HepG2 (cell line): ENCODE measurements around the gene ASNS. TPM values are rescaled to one million over a fixed set of nuclear protein-coding genes. Genes with fewer than 3 reads are reported as not detected.

ENCODE experiments used
- EP300 ChIP-seq, 3 experiments: sonication (generic) in 1 of 3; formaldehyde crosslinking in 1 of 3; IDR thresholded peaks; 2 replicates each; pipeline versions ENCODE4 v1.5.1 to v1.6.1; 2011 to 2020; ENCODE audit warnings: low read depth in 2 of 3, low read length in 2 of 3, borderline replicate concordance in 1 of 3, improper control_type of control experiment in 1 of 3, mild to moderate bottlenecking in 1 of 3, missing genetic modification reagents in 1 of 3, moderate library complexity in 1 of 3
- KDM6A ChIP-seq: IDR thresholded peaks from 2 replicates; pipeline ENCODE4 v1.6.1; 2016; ENCODE audit warnings: low read depth
- MED1 ChIP-seq: sonication (generic); formaldehyde crosslinking; IDR thresholded peaks from 2 replicates; pipeline ENCODE4 v1.4.0; 2020; ENCODE audit warnings: missing genetic modification reagents
- MEIS1 ChIP-seq: sonication (generic); formaldehyde crosslinking; IDR thresholded peaks from 2 replicates; pipeline ENCODE4 v1.9.0; 2021; ENCODE audit warnings: mild to moderate bottlenecking, missing genetic modification reagents, moderate library complexity, borderline replicate concordance
- SMYD3 ChIP-seq: sonication (generic); formaldehyde crosslinking; IDR thresholded peaks from 2 replicates; pipeline ENCODE4 v1.8.1; 2023; ENCODE audit warnings: mild to moderate bottlenecking, missing genetic modification reagents
- ZFP82 ChIP-seq: sonication (generic); formaldehyde crosslinking; IDR thresholded peaks from 2 replicates; pipeline ENCODE4 v1.5.1; 2020; ENCODE audit warnings: mild to moderate bottlenecking, missing genetic modification reagents, borderline replicate concordance
- ZNF180 ChIP-seq: sonication (generic); formaldehyde crosslinking; IDR thresholded peaks from 2 replicates; pipeline ENCODE4 v1.4.0; 2020; ENCODE audit warnings: low read depth, missing genetic modification reagents, borderline replicate concordance
- ZNF343 ChIP-seq: sonication (generic); formaldehyde crosslinking; IDR thresholded peaks from 2 replicates; pipeline ENCODE4 v1.4.0; 2020; ENCODE audit warnings: mild to moderate bottlenecking, missing genetic modification reagents
- ZNF460 ChIP-seq: sonication (generic); formaldehyde crosslinking; IDR thresholded peaks from 2 replicates; pipeline ENCODE4 v1.5.1; 2020; ENCODE audit warnings: missing genetic modification reagents, mild to moderate bottlenecking, borderline replicate concordance
- ZNF543 ChIP-seq: sonication (generic); formaldehyde crosslinking; IDR thresholded peaks from 2 replicates; pipeline ENCODE4 v1.4.0; 2020; ENCODE audit warnings: mild to moderate bottlenecking, missing genetic modification reagents
- ZNF775 ChIP-seq: sonication (generic); formaldehyde crosslinking; IDR thresholded peaks from 2 replicates; pipeline ENCODE4 v1.4.0; 2020; ENCODE audit warnings: missing genetic modification reagents, mild to moderate bottlenecking, moderate library complexity, borderline replicate concordance
- ZNF788 ChIP-seq: sonication (generic); formaldehyde crosslinking; IDR thresholded peaks from 2 replicates; pipeline ENCODE4 v1.5.0; 2020; ENCODE audit warnings: mild to moderate bottlenecking, missing genetic modification reagents, borderline replicate concordance
- polyA plus RNA-seq, 8 experiments: library from polyadenylated mRNA; depleted of rRNA in 3 of 8; stranded (reverse) in 7 of 8; unstranded in 1 of 8; fragments of >200 nt; fragmentation: Illumina TruSeq in 4 of 8; extraction: Trizol in 4 of 8; gene quantifications; 2 replicates each; pipeline versions ENCODE4 v1.2.1 to v1.2.3, GENCODE V29; 2011 to 2016; ENCODE audit warnings: low read depth in 4 of 8, missing spikeins in 1 of 8, mixed read lengths in 1 of 8; ENCODE audit not compliant: insufficient read depth in 1 of 8
- total RNA-seq, 5 experiments: library from RNA; depleted of rRNA; stranded (reverse); fragments of >200 nt; fragmentation: Illumina TruSeq; extraction: Trizol; gene quantifications; 2 replicates each; pipeline ENCODE4 v1.2.3, GENCODE V29; 2016; ENCODE audit warnings: low read depth in 1 of 5
- TF ChIP-seq, protein P1 (sequence below): sonication (generic); formaldehyde crosslinking; IDR thresholded peaks from 2 replicates; pipeline ENCODE4 v1.4.0; 2020; ENCODE audit warnings: missing genetic modification reagents
- TF ChIP-seq, protein P2 (sequence below): IDR thresholded peaks from 2 replicates; pipeline ENCODE4 v1.6.1; 2016; ENCODE audit warnings: low read depth, borderline replicate concordance
- TF ChIP-seq, protein P3 (sequence below): fragments of 450-650 bp; IDR thresholded peaks from 2 replicates; pipeline ENCODE4 v1.6.1; 2017; ENCODE audit warnings: mild to moderate bottlenecking
- TF ChIP-seq, protein P4 (sequence below): sonication (generic); formaldehyde crosslinking; IDR thresholded peaks from 2 replicates; pipeline ENCODE4 v1.5.0; 2020; ENCODE audit warnings: missing genetic modification reagents
- TF ChIP-seq, protein P5 (sequence below): sonication (generic); formaldehyde crosslinking; IDR thresholded peaks from 2 replicates; pipeline ENCODE4 v1.8.1; 2023; ENCODE audit warnings: mild to moderate bottlenecking, missing genetic modification reagents

Gene ASNS
- total and polyA plus RNA-seq, 2 of the 13 experiments (the other 11 are each of a cell fraction or from before 2014, with no cell fraction given): 55.0 to 75.1 TPM

DNA sequence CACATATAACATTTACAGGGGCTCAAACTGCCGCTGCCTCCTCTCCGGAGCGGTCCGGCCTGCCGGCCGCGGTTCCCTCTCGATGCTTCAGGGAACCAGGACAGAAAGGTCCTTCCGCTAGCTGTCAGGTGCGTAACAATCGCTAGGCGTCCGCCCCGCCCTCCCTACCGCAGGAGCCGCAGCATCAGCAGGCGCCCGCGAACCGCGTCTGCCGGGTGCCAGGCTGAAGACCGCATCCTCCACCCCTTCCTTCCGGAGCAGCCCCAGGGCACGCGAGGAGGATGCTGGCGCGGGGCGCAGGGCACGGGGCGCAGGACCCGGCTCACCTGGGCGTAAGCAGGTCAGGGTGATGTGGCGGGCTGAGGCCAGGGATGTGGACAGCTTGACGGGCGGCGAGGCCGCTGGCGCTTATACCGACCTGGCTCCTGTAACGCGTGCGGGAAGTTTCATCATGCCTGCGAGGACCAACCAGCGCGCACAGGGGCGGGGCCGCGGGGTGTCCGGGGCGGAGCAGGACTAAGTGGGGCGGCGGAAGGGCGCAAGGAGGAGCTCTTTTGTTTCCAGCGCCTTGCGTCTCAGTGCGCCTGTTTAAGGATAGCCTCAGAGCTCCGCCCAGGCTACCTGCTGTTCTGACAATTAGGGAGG, at the start of gene ASNS (continued):
- TF ChIP-seq, protein P1, sequence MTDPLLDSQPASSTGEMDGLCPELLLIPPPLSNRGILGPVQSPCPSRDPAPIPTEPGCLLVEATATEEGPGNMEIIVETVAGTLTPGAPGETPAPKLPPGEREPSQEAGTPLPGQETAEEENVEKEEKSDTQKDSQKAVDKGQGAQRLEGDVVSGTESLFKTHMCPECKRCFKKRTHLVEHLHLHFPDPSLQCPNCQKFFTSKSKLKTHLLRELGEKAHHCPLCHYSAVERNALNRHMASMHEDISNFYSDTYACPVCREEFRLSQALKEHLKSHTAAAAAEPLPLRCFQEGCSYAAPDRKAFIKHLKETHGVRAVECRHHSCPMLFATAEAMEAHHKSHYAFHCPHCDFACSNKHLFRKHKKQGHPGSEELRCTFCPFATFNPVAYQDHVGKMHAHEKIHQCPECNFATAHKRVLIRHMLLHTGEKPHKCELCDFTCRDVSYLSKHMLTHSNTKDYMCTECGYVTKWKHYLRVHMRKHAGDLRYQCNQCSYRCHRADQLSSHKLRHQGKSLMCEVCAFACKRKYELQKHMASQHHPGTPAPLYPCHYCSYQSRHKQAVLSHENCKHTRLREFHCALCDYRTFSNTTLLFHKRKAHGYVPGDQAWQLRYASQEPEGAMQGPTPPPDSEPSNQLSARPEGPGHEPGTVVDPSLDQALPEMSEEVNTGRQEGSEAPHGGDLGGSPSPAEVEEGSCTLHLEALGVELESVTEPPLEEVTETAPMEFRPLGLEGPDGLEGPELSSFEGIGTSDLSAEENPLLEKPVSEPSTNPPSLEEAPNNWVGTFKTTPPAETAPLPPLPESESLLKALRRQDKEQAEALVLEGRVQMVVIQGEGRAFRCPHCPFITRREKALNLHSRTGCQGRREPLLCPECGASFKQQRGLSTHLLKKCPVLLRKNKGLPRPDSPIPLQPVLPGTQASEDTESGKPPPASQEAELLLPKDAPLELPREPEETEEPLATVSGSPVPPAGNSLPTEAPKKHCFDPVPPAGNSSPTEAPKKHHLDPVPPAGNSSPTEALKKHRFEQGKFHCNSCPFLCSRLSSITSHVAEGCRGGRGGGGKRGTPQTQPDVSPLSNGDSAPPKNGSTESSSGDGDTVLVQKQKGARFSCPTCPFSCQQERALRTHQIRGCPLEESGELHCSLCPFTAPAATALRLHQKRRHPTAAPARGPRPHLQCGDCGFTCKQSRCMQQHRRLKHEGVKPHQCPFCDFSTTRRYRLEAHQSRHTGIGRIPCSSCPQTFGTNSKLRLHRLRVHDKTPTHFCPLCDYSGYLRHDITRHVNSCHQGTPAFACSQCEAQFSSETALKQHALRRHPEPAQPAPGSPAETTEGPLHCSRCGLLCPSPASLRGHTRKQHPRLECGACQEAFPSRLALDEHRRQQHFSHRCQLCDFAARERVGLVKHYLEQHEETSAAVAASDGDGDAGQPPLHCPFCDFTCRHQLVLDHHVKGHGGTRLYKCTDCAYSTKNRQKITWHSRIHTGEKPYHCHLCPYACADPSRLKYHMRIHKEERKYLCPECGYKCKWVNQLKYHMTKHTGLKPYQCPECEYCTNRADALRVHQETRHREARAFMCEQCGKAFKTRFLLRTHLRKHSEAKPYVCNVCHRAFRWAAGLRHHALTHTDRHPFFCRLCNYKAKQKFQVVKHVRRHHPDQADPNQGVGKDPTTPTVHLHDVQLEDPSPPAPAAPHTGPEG: peak; percentile 57; the same call in 1 of the 2 replicates
- no peak for TF ChIP-seq ZNF460 (CRISPR knock-in tag)
- peak; percentile 70 for TF ChIP-seq MED1 (CRISPR knock-in tag)
- TF ChIP-seq SMYD3 (CRISPR knock-in tag): 0 out of 2 replicates have a peak, but pooled peaks have one; percentile 33
- peak; percentile 67; the same call in 1 of the 2 replicates for TF ChIP-seq MEIS1 (CRISPR knock-in tag)
- no peak for TF ChIP-seq ZNF180 (CRISPR knock-in tag)
- 0 out of 2 replicates have a peak, but pooled peaks have one; percentile 60 for TF ChIP-seq ZNF343
- TF ChIP-seq, protein P2, sequence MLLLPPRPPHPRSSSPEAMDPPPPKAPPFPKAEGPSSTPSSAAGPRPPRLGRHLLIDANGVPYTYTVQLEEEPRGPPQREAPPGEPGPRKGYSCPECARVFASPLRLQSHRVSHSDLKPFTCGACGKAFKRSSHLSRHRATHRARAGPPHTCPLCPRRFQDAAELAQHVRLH (CRISPR knock-in tag): peak; percentile 91
- no peak for TF ChIP-seq ZFP82 (CRISPR knock-in tag)
- peak in 1 of 2 experiments; percentile 38; a peak in 1 of 4 replicates for TF ChIP-seq EP300 (IDR thresholded peaks at IDR 0.05; ENCODE audit: low read depth in 2 of 2, low read length in 2 of 2)
- TF ChIP-seq EP300 (CRISPR knock-in tag; IDR thresholded peaks at IDR 0.05; ENCODE audit: borderline replicate concordance): peak; percentile 61; the same call in 1 of the 2 replicates
- TF ChIP-seq, protein P3, sequence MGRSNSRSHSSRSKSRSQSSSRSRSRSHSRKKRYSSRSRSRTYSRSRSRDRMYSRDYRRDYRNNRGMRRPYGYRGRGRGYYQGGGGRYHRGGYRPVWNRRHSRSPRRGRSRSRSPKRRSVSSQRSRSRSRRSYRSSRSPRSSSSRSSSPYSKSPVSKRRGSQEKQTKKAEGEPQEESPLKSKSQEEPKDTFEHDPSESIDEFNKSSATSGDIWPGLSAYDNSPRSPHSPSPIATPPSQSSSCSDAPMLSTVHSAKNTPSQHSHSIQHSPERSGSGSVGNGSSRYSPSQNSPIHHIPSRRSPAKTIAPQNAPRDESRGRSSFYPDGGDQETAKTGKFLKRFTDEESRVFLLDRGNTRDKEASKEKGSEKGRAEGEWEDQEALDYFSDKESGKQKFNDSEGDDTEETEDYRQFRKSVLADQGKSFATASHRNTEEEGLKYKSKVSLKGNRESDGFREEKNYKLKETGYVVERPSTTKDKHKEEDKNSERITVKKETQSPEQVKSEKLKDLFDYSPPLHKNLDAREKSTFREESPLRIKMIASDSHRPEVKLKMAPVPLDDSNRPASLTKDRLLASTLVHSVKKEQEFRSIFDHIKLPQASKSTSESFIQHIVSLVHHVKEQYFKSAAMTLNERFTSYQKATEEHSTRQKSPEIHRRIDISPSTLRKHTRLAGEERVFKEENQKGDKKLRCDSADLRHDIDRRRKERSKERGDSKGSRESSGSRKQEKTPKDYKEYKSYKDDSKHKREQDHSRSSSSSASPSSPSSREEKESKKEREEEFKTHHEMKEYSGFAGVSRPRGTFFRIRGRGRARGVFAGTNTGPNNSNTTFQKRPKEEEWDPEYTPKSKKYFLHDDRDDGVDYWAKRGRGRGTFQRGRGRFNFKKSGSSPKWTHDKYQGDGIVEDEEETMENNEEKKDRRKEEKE: no peak
- no peak; the same call in 1 of the 2 replicates for TF ChIP-seq ZNF788 (CRISPR knock-in tag)
- TF ChIP-seq, protein P4, sequence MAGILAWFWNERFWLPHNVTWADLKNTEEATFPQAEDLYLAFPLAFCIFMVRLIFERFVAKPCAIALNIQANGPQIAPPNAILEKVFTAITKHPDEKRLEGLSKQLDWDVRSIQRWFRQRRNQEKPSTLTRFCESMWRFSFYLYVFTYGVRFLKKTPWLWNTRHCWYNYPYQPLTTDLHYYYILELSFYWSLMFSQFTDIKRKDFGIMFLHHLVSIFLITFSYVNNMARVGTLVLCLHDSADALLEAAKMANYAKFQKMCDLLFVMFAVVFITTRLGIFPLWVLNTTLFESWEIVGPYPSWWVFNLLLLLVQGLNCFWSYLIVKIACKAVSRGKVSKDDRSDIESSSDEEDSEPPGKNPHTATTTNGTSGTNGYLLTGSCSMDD: no peak
- TF ChIP-seq ZNF775 (CRISPR knock-in tag): no peak
- TF ChIP-seq ZNF543: 0 out of 2 replicates have a peak, but pooled peaks have one; percentile 33
- TF ChIP-seq, protein P5, sequence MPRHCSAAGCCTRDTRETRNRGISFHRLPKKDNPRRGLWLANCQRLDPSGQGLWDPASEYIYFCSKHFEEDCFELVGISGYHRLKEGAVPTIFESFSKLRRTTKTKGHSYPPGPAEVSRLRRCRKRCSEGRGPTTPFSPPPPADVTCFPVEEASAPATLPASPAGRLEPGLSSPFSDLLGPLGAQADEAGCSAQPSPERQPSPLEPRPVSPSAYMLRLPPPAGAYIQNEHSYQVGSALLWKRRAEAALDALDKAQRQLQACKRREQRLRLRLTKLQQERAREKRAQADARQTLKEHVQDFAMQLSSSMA: 0 out of 2 replicates have a peak, but pooled peaks have one; percentile 79
- no peak for TF ChIP-seq KDM6A (CRISPR knock-in tag)
